PC-3 (cell line): Measurements from ENCODE around the gene PURA.

Experiments
- EZH2 ChIP-seq: fragments of 300-600 bp; sonication (generic); IDR thresholded peaks from one replicate; pipeline ENCODE4 v1.6.1; 2017; ENCODE audit warnings: antibody characterized with exemption, mild to moderate bottlenecking, low read length; ENCODE audit not compliant: unreplicated experiment
- EZH2phosphoT487 ChIP-seq: fragments of 300-600 bp; sonication (generic); IDR thresholded peaks from 2 replicates; pipeline ENCODE4 v1.6.1; 2018; ENCODE audit warnings: mild to moderate bottlenecking, antibody characterized with exemption, low read length, borderline replicate concordance
- TF ChIP-seq, protein P1 (sequence below): fragments of 300-600 bp; sonication (generic); conservative IDR thresholded peaks from 2 replicates; pipeline ENCODE4 v1.5.1; 2017; ENCODE audit warnings: antibody characterized with exemption, low read depth, mild to moderate bottlenecking, low read length

DNA sequence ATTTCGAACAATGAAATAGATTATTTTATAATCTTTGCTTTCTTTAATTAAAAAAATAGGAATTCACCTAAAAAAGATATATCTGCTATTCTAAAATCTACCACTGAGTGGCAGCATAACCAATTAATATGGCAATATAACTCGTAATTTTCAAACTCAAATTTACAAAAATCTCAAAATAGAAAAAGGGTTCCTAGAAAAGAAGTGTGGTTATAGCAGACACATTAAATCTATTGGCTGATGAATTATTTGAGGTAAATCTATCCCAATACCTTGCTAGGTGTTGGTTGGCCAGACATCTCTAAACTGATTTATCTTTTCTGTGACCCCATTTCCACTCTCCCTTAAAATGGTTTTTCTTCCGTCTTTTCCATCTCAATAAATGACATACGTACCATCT lies 40.6 kb upstream of the PURA start:
- TF ChIP-seq, protein P1, sequence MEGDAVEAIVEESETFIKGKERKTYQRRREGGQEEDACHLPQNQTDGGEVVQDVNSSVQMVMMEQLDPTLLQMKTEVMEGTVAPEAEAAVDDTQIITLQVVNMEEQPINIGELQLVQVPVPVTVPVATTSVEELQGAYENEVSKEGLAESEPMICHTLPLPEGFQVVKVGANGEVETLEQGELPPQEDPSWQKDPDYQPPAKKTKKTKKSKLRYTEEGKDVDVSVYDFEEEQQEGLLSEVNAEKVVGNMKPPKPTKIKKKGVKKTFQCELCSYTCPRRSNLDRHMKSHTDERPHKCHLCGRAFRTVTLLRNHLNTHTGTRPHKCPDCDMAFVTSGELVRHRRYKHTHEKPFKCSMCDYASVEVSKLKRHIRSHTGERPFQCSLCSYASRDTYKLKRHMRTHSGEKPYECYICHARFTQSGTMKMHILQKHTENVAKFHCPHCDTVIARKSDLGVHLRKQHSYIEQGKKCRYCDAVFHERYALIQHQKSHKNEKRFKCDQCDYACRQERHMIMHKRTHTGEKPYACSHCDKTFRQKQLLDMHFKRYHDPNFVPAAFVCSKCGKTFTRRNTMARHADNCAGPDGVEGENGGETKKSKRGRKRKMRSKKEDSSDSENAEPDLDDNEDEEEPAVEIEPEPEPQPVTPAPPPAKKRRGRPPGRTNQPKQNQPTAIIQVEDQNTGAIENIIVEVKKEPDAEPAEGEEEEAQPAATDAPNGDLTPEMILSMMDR, result peak; percentile 73
- TF ChIP-seq EZH2 (no peak), EZH2phosphoT487 (no peak)
